ENCODE data around the gene ENAM. TPM values are rescaled to one million over a fixed set of nuclear protein-coding genes. Genes with fewer than 3 reads are reported as not detected.

Gene ENAM, protein sequence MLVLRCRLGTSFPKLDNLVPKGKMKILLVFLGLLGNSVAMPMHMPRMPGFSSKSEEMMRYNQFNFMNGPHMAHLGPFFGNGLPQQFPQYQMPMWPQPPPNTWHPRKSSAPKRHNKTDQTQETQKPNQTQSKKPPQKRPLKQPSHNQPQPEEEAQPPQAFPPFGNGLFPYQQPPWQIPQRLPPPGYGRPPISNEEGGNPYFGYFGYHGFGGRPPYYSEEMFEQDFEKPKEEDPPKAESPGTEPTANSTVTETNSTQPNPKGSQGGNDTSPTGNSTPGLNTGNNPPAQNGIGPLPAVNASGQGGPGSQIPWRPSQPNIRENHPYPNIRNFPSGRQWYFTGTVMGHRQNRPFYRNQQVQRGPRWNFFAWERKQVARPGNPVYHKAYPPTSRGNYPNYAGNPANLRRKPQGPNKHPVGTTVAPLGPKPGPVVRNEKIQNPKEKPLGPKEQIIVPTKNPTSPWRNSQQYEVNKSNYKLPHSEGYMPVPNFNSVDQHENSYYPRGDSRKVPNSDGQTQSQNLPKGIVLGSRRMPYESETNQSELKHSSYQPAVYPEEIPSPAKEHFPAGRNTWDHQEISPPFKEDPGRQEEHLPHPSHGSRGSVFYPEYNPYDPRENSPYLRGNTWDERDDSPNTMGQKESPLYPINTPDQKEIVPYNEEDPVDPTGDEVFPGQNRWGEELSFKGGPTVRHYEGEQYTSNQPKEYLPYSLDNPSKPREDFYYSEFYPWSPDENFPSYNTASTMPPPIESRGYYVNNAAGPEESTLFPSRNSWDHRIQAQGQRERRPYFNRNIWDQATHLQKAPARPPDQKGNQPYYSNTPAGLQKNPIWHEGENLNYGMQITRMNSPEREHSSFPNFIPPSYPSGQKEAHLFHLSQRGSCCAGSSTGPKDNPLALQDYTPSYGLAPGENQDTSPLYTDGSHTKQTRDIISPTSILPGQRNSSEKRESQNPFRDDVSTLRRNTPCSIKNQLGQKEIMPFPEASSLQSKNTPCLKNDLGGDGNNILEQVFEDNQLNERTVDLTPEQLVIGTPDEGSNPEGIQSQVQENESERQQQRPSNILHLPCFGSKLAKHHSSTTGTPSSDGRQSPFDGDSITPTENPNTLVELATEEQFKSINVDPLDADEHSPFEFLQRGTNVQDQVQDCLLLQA
- total RNA-seq, result not detected

DNA sequence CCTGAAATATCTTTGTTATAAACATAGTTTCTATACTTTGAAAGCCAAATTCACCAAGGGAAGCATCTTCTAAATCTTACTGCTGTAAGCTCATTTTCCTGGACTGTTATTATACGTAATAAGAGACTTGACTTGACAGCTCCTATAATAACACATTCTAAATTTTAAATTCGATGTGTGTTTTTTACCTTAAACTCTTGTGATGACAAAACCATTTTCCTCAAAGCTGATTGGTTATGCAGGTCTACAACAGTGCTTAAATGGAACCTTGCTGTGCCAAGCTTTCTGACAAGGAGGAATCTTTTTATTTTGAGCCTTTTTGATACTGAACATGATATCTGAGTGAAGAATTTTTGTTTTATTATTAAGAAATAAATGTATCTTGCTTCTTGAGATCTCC is at the start of gene ENAM:
Gene ENAM, plus strand, starts transcription at position 301 of the 400 bp plus-strand sequence. CDS start 757 bp downstream, outside the sequence.

DNA sequence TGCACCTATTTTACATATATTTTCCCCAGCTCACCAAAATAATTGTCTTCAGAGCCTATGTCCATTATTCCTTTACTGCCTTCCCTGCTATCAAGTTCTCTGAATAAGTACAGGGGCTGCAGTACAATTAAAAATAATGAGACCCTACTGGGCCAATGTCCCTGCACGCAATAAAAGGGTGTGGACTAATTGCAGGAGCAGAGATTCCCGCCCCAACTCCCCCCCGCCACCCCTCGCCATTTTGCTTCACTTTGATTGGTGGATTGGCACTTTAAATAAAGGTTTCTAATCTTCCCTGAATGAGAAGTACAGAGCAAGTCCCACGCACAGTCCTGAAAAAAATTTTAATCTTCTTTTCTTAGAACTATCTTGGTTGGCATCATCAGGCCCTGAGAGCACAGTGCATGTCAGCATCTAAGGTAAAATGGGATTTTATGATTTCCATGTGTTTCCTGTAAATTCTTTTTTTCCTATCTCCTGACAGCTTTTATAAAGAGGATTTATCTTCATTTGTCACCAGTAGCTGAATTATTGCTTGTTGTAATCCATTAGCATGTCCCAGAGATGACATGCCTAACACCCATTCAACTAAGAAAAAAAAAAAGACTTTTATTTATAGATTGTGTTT is 36.5 kb upstream of the ENAM start, which contains the start of gene AMBN:
Gene AMBN, plus strand, starts transcription at position 302 of the 628 bp plus-strand sequence. Its CDS starts 103 bp downstream, at position 405.

GRCh38 chr4:70666369-70666768 is 37.8 kb downstream of the ENAM start, which contains the start of gene JCHAIN:
TSS of gene JCHAIN (minus strand) at chr4:70666508. CDS start at chr4:70666490, 18 bp downstream.

DNA sequence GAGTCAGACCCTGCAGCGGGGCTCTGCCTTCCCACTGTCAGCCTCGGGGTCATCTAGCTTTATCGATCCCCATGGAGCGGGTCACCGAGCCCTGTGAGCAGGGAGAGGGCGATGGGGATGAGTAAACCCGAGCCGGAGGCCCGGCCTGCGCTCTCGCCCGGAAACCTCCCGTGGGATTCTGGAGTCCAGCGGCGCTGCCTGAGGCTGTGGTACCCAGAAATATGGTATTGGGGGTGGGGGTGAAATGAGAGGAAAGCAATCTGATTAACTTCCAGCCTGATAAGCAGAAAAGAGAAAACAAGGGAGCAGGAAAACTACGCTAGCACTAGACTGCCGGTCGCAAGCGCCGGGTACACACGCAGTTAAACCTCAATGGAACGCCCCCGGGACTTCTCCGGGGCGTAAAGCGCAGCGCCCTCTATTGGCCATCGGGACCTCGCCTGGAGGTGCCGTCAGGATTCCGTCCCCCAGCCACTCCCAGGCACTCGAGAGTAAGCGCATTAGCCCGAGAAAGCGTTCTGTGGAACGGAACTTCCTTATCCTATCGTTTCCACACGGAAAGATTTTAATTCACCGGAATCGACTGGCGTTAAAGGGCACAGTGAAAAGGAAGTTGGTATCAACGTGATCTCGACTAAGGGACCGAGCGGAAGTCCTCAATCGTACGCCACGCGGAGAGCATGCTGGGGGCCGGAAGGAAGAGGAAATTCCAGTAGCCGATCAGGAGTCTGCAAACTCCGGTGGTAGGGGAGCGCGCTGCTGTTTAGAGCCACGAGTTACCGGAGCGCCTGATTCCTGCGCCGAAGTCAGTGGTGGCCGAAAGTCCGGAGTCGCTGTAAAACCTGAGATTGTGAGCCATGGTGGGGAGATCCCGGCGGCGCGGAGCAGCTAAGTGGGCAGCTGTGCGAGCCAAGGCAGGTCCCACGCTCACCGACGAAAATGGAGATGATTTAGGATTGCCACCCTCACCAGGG is 59.6 kb downstream of the ENAM start, which contains the start of gene UTP3:
Gene UTP3, plus strand, starts transcription at position 712 of the 974 bp plus-strand sequence. Its CDS starts 146 bp downstream, at position 858.

Other genes with a start within 250 kb of the ENAM start
- not detected for gene SMR3B, start 245.6 kb upstream of the ENAM start, total RNA-seq
- gene OPRPN, start 230.8 kb upstream of the ENAM start, total RNA-seq, result not detected
- gene MUC7, start 156.5 kb upstream of the ENAM start, total RNA-seq, result not detected
- gene AMTN, start 110.2 kb upstream of the ENAM start, total RNA-seq, result not detected
- 0.94 TPM for gene AMBN, start 36.5 kb upstream of the ENAM start, total RNA-seq
- gene JCHAIN, start 37.8 kb downstream of the ENAM start, total RNA-seq, result not detected
- 15.7 TPM for gene UTP3, start 59.8 kb downstream of the ENAM start, total RNA-seq
- 375 TPM for gene RUFY3, start 93.2 kb downstream of the ENAM start, total RNA-seq
- gene GRSF1, start 211.1 kb downstream of the ENAM start, total RNA-seq, result 52.9 TPM